DLD1 (cell line): ENCODE data around the gene PSMC5.
"Not testable (repeated sequence)": the region's sequence is repeated elsewhere in the genome, so short reads cannot be mapped to it uniquely, and the experiment has no call there.

ENCODE experiments used
- in situ Hi-C: cut with HindIII; loops from 2 replicates; pipeline ENCODE4 v1.10.0; 2017; ENCODE audit warnings: low sequenced_read_pairs

PSMC5 gene

DNA sequence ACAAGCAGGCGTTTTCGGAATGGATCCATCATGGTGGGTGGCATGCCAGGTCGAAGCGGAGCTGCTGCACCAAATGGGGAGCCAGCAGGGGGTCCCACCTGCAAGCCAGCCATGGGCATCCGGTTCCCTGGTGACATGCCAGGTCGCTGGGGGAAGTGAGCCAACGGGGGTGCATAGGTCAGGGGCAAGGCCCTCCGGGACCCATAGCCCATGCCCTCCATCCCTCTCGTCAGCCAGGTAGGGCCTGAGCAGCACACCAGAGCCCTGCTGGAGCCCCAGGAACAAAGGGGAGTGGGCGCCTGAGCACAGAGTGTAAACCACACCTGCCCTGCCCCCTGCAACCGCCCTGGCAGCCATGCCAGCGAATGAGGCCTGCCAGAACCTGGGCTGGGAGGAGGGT is 10.2 kb downstream of the PSMC5 start:
- in situ Hi-C loops, result no loop called here

GRCh38 chr17:63837962-63838600 is 10.8 kb downstream of the PSMC5 start:
- in situ Hi-C loops, result no loop called here

DNA sequence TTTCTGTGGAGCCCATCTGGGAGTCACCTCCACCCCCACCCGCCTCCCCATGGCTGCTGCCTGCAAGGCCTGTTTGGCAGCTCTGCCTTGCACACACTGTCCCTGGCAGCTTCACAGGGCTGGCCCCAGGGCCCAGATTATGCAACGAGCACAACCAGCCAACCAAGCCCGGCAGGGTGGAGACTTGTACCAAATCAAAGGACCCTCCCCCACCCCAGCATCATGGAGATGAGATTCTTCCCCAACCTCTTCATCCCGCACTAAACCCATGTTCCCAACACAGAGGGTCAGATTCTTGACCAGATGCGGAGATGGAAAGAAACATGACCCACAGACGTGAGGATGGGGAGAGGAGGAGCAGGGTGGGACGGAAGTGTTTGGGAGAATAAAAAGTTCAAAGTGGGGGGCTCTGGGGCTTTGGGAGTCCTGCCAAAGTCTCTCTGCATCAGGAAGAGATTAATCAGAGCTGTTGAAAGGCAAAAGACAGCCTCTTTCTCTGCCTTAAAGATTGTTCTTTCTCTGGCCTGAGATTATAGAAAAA is 11.5 kb downstream of the PSMC5 start:
- in situ Hi-C loops, result no loop called here

DNA sequence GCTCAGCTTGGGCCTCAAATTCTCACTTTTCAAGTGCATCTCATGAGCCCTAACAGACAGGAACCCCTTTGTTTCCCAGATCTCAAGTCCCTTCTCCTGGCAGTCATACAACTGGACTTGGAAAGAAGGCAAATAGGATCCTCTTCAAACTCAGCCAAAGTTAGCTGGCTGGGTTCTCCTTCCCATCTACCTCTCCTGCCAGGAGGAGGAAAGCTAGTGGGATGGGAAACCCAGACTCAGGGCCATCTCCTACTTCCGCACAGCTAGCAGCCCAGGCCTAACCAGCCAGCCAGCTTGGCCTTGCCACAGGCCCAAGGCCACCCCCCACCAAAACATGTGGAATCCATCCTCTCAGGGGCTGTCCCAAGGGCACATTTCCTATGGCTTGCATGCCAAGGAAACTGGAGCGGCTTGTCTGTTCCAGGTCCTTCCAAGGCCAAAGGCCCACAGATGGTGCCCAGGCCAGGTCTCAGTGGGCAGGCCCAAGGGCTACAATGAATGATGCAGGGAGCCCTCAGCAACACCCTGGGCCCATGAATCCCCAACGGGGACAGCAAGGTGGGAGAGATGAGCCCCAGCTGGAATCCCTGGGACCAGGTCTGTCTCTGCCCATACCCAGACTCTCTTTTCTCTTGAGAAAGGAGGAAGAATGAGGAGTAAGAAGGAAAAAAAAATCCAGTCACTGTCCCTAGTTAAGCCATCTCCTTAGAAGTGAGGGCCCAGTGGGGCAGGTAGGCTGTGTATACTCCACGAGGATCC is 13.5 kb downstream of the PSMC5 start:
- in situ Hi-C loops, result no loop called here

DNA sequence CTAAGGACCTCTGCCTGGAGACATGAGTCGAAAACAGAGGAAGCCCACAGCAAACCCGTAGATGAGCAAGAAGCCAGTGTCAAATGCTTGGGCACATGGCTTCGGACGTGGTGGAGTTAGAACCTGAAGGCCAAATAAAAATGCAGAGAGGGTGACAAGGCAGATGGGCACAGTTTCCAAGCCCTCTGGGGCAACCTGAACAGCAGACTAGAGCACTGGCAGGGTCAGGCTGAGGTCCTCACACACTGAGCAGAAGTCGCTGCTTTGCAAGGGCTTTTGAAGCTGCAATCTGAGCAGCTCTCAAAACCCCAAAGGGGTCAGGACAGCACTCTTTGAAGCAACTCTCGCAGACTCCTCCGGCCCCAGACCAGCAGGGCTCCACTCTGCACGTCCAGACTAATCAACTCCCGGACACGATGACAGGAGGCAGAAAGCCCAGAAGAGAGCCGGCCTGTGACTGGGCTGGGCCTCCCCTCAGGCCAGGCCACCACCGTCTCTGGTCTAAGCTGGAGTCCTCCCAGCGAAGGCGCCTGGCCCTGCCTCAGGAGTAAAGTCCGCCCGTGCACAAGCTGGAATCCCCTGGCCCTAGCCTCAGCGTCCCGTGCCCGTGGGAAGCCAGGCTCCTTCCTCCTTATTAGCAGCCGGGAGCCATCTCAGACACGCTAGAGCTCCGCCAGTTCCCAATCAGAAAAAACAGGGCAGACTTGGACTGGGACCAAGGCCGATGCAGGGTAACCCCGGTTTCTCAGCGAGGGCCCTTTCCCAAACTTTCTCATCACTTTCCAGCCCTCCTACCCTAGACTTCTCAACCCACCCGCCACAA is 14.3 kb downstream of the PSMC5 start:
- in situ Hi-C loops, result no loop called here

GRCh38 chr17:63842173-63842539 is 14.9 kb downstream of the PSMC5 start:
- in situ Hi-C loops, result no loop called here

GRCh38 chr17:63842540-63843386 is 15.5 kb downstream of the PSMC5 start, which contains the start of gene SMARCD2:
Gene SMARCD2, minus strand, starts transcription at chr17:63842685. Its CDS starts 11 bp downstream, at chr17:63842674.
- in situ Hi-C loops, result no loop called here

GRCh38 chr17:63843387-63843888 is 16.2 kb downstream of the PSMC5 start:
- in situ Hi-C loops, result not testable (repeated sequence)

DNA sequence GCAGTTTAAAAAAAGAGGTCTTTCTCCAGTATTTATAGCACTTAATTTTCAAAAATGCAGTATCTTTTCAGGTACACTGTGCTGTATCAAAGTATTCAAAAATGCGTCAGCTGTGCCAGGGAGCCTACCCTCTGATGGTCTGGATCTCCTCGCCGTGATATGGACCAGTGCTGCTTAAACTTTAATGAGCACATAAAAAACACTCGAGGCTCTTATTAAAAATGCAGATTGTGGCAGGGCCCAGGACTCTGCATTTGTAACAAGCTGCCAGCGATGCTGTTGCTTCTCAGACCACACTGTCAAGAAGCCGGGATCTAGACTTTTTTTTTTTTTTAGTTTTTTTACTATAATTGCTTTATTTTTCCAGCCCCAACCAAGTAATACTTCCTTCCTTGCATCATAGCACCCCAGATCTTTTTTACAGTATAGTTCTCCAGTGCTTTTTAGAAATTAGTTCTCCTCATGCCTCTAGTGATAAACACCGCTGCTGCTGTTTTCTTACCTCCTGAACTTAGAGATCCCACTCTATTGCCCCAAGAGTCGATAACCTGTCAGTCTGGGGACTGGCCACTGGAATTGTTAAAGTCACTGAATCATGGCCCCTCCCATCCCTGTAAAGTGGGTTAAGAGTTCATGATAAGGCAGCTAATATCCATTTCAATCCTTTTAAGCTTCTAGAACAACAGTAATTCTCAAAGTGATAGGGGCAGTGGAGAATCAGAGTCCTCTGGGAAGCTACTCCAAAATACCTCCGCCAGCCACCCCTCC is 16.9 kb downstream of the PSMC5 start:
- in situ Hi-C loops, result no loop called here

DNA sequence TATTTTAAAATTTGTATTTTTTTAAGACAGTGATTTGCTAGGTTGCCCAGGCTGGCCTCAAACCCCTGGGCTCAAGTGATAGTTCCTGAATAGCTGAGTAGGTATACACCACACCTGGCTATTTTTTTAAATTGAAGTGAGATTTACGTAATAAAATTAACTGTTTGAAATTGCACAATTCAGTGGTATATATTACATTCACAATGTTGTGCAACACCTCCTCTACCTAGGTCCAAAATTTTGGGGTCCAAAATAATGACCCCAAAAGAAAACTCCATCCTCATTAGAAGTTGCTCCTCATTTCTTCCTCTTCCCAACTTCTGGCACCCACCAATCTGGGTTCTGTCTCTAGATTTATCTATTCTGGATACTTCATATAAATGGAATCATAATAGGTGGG is 18.3 kb downstream of the PSMC5 start:
- in situ Hi-C loops, result no loop called here

DNA sequence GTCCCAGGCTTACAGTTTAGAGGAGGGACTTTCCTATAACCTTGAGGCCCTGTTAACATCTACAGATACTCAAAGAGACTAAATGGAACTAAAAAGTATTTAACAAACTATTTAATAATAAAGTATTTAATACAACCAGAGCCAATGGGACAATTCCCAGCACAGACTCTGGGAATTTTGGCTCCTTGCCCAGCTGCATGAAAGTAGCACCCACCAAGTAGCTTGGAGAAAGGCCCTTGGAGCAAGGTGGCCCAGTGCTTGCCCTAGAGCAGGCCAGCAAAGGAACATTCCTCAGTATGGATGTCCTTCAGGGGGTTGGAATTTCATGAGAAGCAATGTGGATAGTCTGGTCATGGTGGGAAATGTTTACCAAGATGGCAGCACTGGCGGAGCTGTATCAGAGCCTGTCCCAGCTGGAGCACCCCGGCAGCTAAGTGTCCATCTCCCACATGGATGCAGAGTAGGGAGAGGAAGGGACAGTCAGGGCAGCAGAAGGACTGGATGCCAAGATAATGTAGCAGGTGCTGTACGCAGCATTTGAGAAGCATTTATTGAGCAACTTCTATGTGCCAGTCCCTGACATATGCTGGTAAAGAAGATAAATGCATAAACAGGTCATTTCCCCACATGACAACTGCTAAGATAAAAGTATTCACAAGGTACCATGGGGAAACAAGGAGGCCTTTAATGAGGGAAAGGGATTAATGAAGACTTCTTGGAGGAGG is 20.5 kb downstream of the PSMC5 start:
- in situ Hi-C loops, result no loop called here

DNA sequence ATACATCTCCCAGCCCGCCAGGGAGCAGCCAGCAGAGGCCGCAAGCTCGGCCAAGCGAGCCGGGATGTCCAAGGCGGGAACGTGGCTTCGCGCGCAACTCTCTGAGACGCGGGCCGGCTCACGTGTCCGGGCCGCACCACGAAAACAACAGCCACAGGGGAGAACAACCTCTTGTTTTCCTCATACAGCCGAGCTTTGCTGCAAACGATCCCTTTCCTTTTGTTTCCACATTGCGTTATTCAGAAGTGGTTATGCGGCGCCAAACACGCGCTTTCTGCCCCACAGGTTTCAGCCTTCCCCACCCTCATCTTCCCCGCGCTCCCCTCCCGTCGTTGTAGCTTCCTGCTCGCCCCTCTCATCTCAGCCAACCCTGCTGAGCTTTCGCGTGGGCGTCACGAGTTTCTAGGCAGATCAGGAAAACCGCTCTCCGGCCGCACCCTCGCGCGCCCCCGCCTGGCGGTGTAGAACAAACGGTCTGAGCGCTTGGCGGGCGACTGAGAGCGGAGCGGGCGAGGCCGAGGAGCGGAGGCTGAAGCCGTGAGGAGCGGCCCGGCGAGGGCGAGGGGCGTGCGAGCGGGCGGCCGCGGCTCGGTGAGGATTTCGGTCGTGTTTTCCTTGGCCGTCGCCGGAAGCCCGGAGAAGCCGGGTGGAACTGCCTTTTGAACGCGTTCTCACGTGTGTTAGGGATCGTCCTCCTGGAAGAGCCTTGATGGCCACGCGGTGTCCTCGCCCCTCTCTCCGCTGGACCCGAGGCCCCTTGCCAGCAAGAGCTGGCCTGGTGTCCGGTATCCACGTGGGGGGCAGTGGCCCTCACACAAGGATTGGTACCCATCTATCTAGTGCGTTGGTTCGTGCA is 21.8 kb downstream of the PSMC5 start:
- in situ Hi-C loops, result no loop called here

DNA sequence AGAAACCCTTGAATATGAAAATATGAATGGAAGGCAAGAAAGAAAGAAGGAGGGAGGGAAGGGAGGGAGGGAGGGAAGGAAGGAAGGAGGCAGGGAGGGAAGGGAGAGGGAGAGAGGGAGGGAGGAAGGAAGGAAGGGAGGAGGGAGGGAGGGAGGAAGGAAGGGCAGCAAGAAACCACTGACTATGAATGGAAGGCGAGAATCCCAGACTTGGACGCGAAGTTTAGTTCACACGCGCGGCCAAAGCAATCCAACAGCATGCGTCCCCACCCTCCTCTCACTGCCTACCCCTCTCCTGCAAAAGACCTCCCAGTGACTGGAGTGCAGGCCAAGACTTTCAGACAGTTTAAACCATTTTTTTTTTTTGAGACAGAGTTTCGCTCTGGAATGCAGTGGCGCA is 23.2 kb downstream of the PSMC5 start:
- in situ Hi-C loops, result no loop called here

DNA sequence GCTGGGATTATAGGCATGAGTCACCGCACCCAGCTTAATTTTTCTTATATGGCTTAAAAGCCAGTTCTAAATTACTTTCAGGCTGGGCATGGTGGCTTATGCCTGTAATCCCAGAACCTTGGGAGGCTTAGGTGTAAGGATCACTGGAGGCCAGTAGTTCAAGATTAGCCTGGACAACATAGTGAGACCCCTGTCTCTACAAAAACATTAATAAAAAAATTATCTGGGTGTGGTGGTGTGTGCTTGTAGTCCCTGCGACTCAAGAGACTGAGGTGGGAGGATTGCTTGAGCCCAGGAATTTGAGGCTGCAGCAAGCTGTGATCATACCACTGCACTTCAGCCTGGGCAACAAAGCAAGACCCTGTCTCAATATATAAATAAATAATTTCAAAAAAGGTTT is 26.0 kb downstream of the PSMC5 start:
- in situ Hi-C loops, result no loop called here

DNA sequence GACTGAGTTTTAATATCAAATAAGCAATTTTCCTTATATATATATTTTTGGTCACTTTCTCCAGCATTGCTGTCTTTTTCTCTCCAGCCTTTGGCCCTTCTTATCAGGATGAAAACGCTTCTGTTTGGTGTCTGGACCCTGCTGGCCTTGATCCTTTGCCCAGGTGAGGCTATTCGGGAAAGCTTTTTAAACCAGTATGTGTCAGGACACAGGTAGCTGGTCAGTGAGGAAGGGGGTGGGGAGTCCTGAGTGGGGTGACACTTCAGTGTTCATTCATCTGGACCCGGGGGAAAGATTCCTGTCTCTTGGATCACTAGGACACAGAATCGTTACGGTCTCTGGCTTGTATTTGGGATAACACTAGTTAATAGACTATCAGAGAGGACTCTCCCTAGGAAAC is 27.5 kb downstream of the PSMC5 start:
- in situ Hi-C loops, result no loop called here

DNA sequence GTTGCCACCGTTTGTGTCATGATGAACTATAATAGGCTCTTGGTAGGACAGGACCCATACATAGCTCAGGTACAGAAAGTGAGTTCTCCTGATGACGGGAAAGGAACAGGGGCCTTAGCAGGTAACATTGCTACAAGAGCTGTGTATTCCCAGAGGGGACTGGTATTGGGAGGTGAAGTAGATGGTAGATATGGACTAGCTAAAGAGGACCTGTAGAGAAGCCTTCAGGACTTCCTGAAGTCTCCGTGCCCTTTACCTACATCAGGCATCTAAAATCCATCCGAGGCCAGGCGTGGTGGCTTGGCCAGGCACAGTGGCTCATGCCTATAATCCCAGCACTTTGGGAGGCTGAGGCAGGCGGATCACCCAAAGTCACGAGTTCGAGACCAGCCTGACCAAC is 28.0 kb downstream of the PSMC5 start:
- in situ Hi-C loops, result no loop called here

GRCh38 chr17:63856425-63856824 is 29.2 kb downstream of the PSMC5 start:
- in situ Hi-C loops, result not testable (repeated sequence)

DNA sequence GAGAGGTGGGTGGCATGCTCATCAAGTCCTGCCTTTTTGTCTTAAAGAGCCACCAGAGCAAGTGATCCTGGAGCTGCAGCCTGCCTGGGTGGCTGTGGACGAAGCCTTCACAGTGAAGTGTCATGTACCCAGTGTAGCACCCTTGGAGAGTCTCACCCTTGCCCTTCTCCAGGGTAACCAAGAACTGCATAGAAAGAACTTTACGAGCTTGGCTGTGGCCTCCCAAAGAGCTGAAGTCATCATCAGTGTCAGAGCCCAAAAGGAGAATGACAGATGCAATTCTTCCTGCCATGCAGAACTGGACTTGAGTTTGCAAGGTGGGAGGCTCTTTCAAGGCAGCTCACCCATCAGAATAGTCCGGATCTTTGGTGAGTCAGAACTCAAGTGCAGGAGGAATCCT is 32.0 kb downstream of the PSMC5 start:
- in situ Hi-C loops, result no loop called here
